Epithelial cell of esophagus (primary cell): ENCODE measurements around the gene TXNDC17.
"Not testable (repeated sequence)": the region's sequence is repeated elsewhere in the genome, so short reads cannot be mapped to it uniquely, and the experiment has no call there.

ENCODE experiments used
- DNase-seq: peaks from one replicate; pipeline ENCODE4 v3.0.0; 2010; ENCODE audit warnings: low read depth
- H3K4me3 ChIP-seq: 2 replicates; pipeline ENCODE4 v1.5.1; 2011; ENCODE audit warnings: mild to moderate bottlenecking, low read length, control low read depth
- TF ChIP-seq, protein P1 (sequence below): IDR thresholded peaks from 2 replicates; pipeline ENCODE4 v1.5.1; 2011; ENCODE audit warnings: low read depth, mild to moderate bottlenecking, low read length, control low read depth, inconsistent platforms; ENCODE audit not compliant: insufficient read depth; ENCODE audit errors: missing control alignments

TXNDC17 gene

DNA sequence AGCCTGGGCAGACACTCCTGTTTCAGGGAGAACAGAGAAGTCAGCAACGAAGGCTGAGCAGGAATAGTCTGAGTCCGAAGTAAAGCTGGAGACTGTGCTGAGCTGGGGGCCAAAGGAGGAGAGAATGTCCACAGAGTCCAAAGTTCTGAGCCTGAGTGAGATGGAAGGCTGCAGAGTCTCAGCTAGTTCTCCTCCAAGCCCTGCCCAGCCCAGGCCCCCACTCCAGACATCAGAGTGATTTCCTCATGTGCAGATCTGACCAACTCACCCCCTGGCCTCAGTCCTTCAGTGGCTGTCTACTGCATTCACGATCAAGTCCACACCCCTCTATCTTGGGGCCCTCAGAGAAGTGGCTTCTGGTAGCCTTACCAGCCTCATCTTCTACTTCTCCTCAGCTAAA, 50.7 kb downstream of the TXNDC17 start:
- no peak for DNase-seq

DNA sequence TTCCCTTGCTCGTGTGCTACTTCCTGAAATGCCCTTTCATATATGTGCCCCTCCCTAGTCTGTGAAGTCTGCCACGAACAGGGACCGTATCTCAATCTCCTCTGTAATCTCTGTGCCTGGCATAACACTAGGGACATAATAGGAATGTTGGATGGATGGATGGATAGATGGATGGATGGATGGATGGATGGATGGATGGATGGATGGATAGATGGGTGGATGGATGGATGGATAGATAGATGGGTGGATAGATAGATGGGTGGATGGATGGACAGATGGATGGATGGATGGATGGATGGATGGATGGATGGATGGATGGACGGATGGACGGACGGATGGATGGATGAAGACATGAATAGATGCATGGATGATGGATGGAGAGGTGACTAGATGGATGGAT, 51.1 kb downstream of the TXNDC17 start:
- DNase-seq, H3K4me3 ChIP-seq: not testable (repeated sequence)

More for the DNA sequence above, 50.7 kb downstream of the TXNDC17 start:
- no peak overlapping the region for H3K4me3 ChIP-seq
- TF ChIP-seq, protein P1, sequence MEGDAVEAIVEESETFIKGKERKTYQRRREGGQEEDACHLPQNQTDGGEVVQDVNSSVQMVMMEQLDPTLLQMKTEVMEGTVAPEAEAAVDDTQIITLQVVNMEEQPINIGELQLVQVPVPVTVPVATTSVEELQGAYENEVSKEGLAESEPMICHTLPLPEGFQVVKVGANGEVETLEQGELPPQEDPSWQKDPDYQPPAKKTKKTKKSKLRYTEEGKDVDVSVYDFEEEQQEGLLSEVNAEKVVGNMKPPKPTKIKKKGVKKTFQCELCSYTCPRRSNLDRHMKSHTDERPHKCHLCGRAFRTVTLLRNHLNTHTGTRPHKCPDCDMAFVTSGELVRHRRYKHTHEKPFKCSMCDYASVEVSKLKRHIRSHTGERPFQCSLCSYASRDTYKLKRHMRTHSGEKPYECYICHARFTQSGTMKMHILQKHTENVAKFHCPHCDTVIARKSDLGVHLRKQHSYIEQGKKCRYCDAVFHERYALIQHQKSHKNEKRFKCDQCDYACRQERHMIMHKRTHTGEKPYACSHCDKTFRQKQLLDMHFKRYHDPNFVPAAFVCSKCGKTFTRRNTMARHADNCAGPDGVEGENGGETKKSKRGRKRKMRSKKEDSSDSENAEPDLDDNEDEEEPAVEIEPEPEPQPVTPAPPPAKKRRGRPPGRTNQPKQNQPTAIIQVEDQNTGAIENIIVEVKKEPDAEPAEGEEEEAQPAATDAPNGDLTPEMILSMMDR = no peak
